Left lung (tissue), 10 donors: ENCODE results near the gene ABCC1. TPM values are rescaled to one million over a fixed set of nuclear protein-coding genes. Genes with fewer than 3 reads are reported as not detected.

Source experiments
- ATAC-seq: fragments of 200-7000 bp; cut with Tn5 transposase; one replicate; pipeline ENCODE4 v1.9.1; 2020; ENCODE audit warnings: moderate library complexity
- DNase-seq, 4 donors: peaks; one replicate each; pipeline ENCODE4 v3.0.0-alpha.2; 2013 to 2020
- H3K27ac ChIP-seq, 2 donors: fragments of 200-600 bp; sonication (generic) in 1 of 2; one replicate each; pipeline versions ENCODE4 v1.5.0 to v1.8.0; 2020 to 2021
- H3K27me3 ChIP-seq, 2 donors: fragments of 200-600 bp; sonication (generic) in 1 of 2; one replicate each; pipeline versions ENCODE4 v1.5.0 to v1.8.0; 2020 to 2021
- H3K36me3 ChIP-seq, 2 donors: fragments of 200-600 bp; sonication (generic) in 1 of 2; one replicate each; pipeline versions ENCODE4 v1.5.0 to v1.8.0; 2020 to 2021
- H3K4me1 ChIP-seq, 2 donors: fragments of 200-600 bp; one replicate each; pipeline ENCODE4 v1.8.0; 2021
- H3K4me3 ChIP-seq, 2 donors: fragments of 200-600 bp; sonication (generic) in 1 of 2; one replicate each; pipeline versions ENCODE4 v1.5.0 to v1.8.0; 2020 to 2021; ENCODE audit warnings: mild to moderate bottlenecking in 1 of 2
- H3K9me3 ChIP-seq, 2 donors: fragments of 200-600 bp; sonication (generic) in 1 of 2; one replicate each; pipeline versions ENCODE4 v1.5.0 to v1.8.0; 2020 to 2021
- intact Hi-C, 2 donors: fragments of 100-400 bp; cut with DNase I; formaldehyde crosslinking; loops; one replicate each; pipeline versions ENCODE4 v1.11.2 to v1.14.2; 2022
- polyA plus RNA-seq, 6 donors: library from polyadenylated mRNA; unstranded; fragments of 120-200 nt; gene quantifications; one replicate each; pipeline ENCODE4 v1.2.1, GENCODE V29; 2013; ENCODE audit not compliant: insufficient read length in 6 of 6
- total RNA-seq, 2 donors: library from RNA; stranded (reverse); fragmentation: NEBNext Ultra II Directional; extraction: Animal tissue kit (Norgen Biotek cat#: 25700); gene quantifications; one replicate each; pipeline ENCODE4 v1.2.1, GENCODE V29; 2021
- TF ChIP-seq, protein P1 (sequence below), 2 donors: fragments of 200-600 bp; sonication (generic) in 1 of 2; IDR thresholded peaks; one replicate each; pipeline versions ENCODE4 v1.5.0 to v1.8.0; 2021; ENCODE audit warnings: antibody characterized with exemption in 2 of 2
- donor health status: DM: no; HTN: yes; CAD: no.
- donor health status: DM: no; HTN: no; CAD: no.

ABCC1 gene
- total and polyA plus RNA-seq, 8 donors = 29.3 to 44.6 (median 31.7) TPM

DNA sequence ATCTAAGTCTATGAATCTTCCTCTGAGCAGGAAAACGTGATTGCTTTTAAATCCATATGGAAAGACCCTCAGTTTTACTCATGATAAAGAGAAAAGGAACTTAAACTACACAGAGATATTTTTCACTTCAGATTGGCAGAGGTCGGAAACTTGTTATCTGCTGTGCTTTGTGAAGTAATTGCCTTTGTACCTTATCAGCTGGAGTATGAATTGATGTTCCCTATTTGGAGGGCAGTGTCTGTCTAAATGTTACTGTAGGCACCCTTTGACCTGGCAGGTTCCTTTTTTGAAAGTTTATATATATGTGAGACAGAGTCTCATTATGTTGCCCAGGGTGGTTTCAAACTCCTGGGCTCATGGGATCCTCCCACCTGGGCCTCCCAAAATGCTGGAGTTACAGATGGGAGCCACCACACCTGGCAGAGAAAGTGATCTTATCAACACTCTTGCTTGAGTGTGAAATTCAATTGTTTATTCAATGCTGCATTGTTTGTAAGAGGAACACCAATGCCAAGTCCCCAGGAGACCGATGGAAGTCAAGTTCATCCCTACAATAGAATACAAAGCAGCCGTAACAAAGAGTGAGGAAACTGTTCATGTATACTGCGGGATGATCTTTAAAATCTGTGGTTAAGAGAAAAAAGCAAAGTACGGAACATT, 52.3 kb downstream of the ABCC1 start:
- intact Hi-C loops = no loop called here
- ATAC-seq (no peak), DNase-seq (no peak)
- H3K9me3 ChIP-seq = no peaks in the 10 kb centered on the region
- H3K27me3 ChIP-seq = no peaks in the 10 kb centered on the region
- H3K36me3 ChIP-seq = no peaks in the 10 kb centered on the region
- no peak overlapping the region for H3K4me3 ChIP-seq
- no peak overlapping the region for H3K27ac ChIP-seq
- H3K4me1 ChIP-seq = peaks cover under 1 to 30% of the 10 kb centered on the region in 2 donors
- TF ChIP-seq, protein P1, sequence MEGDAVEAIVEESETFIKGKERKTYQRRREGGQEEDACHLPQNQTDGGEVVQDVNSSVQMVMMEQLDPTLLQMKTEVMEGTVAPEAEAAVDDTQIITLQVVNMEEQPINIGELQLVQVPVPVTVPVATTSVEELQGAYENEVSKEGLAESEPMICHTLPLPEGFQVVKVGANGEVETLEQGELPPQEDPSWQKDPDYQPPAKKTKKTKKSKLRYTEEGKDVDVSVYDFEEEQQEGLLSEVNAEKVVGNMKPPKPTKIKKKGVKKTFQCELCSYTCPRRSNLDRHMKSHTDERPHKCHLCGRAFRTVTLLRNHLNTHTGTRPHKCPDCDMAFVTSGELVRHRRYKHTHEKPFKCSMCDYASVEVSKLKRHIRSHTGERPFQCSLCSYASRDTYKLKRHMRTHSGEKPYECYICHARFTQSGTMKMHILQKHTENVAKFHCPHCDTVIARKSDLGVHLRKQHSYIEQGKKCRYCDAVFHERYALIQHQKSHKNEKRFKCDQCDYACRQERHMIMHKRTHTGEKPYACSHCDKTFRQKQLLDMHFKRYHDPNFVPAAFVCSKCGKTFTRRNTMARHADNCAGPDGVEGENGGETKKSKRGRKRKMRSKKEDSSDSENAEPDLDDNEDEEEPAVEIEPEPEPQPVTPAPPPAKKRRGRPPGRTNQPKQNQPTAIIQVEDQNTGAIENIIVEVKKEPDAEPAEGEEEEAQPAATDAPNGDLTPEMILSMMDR (IDR thresholded peaks at IDR 0.05) = no peak

DNA sequence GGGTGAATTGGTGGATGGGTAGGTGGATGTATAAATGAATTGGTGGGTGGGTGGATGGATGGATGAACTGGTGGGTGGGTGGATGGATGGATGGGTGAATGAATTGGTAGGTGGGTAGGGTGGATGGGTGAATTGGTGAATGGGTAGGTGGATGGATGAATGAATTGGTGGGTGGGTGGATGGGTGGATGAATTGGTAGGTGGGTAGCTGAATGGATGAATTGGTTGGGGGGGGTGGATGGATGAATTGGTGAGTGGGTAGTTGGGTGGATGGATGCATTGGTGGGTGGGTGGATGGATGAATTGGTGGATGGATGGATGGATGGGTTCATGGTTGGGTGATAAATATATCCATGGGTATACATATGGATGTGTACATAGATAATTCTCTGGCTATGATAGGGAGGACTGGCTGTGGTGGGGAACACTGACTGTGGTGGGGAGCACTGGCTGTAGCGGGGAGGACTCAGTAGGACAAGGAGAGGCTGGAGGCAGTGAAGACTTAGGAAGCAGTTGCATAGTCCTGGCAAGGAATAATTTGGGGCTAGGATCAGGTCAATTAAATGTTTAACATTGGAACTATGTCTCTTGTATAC, 54.4 kb downstream of the ABCC1 start:
- Histone ChIP-seq H3K36me3 (no peaks in the 10 kb centered on the region), H3K27me3 (no peaks in the 10 kb centered on the region), H3K9me3 (no peaks in the 10 kb centered on the region), H3K27ac (no peak overlapping the region), H3K4me1 (peaks cover 0 to 17% of the 10 kb centered on the region in 2 donors), H3K4me3 (no peak overlapping the region)
- ATAC-seq = no peak
- intact Hi-C loops = no loop called here
- DNase-seq = no peak
- TF ChIP-seq, protein P1 (IDR thresholded peaks at IDR 0.05) = no peak

DNA sequence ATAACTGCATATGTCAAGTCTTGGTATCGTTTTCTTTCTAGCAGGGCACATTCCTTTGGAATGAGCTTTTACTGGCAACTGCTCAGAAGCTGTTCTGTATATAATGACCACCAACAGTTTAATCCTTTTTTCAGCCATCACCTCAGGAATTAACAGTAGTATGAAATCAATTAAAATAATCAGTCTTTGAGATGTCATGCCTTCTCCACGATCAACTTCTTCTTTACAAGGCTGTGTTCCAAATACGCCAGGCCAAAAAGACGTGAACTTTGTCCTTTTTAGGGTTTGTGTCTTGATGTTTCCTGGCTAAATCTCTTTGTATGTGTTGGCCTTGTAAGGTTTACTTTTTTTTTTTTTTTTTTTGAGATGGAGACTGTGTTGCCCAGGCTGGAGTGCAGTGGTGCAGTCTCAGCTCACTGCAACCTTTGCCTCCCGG, 54.9 kb downstream of the ABCC1 start:
- Histone ChIP-seq H3K36me3 (peaks cover 0 to 4% of the 10 kb centered on the region in 2 donors), H3K4me3 (no peak overlapping the region), H3K4me1 (peaks cover 0 to 13% of the 10 kb centered on the region in 2 donors), H3K9me3 (no peaks in the 10 kb centered on the region), H3K27me3 (no peaks in the 10 kb centered on the region), H3K27ac (no peak overlapping the region)
- TF ChIP-seq, protein P1 (IDR thresholded peaks at IDR 0.05) = no peak
- intact Hi-C loops = no loop called here
- peak in 2 of 4 donors; percentile 56 to 69 for DNase-seq
- no peak for ATAC-seq

DNA sequence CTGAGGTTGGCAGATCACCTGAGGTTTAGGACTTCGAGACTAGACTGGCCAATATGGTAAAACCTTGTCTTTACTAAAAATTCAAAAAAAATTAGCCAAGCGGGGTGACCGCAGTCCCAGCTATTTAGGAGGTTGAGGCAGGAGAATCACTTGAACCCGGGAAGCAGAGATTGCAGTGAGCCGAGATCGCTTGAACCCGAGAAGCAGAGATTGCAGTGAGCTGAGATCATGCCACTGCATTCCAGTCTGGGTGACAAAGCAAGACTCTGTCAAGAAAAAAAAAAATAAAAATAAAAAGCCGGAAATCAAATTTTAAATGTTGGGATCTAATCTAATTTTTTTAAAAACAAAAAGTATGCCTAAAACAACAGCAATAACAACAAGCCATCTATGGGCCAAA, 56.3 kb downstream of the ABCC1 start:
- Histone ChIP-seq H3K4me3 (no peak overlapping the region), H3K4me1 (peaks cover 0 to 13% of the 10 kb centered on the region in 2 donors), H3K36me3 (peaks cover 0 to 17% of the 10 kb centered on the region in 2 donors), H3K27ac (no peak overlapping the region), H3K9me3 (no peaks in the 10 kb centered on the region), H3K27me3 (no peaks in the 10 kb centered on the region)
- ATAC-seq (no peak), DNase-seq (no peak)
- intact Hi-C loops = no loop called here
- TF ChIP-seq, protein P1 (IDR thresholded peaks at IDR 0.05) = no peak

DNA sequence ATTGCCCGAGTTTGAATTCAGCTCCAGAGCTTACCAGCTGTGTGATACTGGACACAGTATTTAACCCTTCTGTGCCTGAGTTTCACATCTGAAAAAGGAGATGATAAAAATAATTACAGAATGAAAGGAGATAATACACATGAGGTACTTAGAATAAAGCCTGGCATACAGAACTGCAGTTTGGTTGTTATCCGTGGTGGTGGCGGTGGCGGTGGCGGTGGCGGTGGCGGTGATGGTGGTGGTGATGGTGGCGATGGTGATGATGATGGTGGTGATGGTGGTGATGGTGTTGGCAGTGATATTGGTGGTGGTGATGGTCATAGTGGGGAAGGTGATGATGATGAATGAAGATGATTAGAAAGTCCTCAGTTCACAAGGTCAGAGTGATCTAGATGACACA, 57.2 kb downstream of the ABCC1 start:
- Histone ChIP-seq H3K36me3 (peaks cover 0 to 27% of the 10 kb centered on the region in 2 donors), H3K4me3 (no peak overlapping the region), H3K4me1 (peaks cover 0 to 12% of the 10 kb centered on the region in 2 donors), H3K27me3 (no peaks in the 10 kb centered on the region), H3K27ac (no peak overlapping the region), H3K9me3 (no peaks in the 10 kb centered on the region)
- intact Hi-C loops = no loop called here
- DNase-seq (no peak), ATAC-seq (no peak)
- TF ChIP-seq, protein P1 (IDR thresholded peaks at IDR 0.05) = no peak
